ENCODE results near the gene DTYMK.

The DTYMK gene

DNA sequence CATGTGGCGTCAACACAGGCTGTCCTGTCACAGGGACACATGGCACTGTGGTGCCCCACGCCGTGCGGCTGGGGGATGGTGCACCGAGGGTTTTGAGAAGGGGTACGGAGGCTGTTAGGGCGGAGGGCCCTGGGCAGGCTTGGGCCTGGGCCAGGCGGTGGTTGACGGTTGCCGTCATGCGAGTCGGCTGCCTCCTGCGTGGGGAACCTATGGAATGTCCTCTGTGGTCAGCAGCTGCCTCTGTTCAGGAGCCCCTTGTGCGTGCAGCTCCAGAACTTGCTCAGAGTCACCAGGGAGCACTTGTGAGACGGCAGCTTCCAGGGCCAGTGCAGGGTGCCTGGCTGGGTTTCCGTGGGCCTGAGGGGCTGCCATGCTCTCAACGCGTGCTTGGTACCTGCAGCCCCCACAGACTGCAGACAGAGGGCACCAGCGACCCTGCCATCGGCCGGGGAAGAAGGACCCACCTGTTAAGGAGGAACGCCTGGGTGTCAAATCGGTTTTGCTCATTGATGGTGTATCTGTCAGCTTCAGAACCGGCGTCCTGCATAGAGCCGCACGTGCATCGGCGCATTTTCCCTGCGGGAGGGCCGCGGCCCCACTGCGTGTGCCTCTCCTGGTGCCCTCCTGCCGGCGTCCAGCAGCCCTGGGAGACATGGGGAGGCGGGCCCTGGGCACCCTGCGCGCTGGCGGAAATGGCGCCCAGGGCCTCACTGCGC is 37.8 kb upstream of the DTYMK start:
- Mint-ChIP-seq H3K4me1 (no peaks in the 10 kb centered on the region), H3K27ac (no peak overlapping the region), H3K9me3 (peaks cover 9% of the 10 kb centered on the region), H3K27me3 (no peaks in the 10 kb centered on the region), H3K36me3 (peaks cover 43% of the 10 kb centered on the region), H3K4me3 (no peak overlapping the region)
- CTCF ChIA-PET: interaction anchor here (0.8 kb wide), 1 partner anchor 9 kb away, joined by 3 read pairs; no protein-coding TSS in a partner anchor
- DNase-seq: no peak

DNA sequence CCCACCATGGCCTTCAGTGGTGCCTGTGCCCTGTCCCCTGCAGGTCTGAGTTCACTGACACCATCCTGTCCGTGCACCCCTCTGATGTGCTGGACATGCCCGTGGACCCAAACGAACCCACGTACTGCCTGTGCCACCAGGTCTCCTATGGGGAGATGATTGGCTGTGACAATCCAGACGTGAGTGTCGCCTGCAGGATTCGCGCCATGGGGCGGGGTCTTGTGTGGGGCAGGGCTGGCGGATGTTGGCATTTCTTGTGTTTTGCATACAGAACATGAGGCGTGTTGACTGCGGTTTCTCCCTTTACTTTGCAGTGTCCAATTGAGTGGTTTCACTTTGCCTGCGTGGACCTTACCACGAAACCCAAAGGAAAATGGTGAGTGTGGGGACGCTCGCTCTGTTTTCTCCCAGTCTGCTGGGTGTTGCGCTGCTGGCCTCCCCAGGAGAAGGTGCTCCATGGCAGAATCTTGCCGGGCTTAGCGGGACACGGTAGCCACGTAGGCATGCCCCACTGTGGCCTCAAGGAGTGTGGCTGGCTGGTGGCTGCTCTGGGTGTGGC is 36.4 kb upstream of the DTYMK start:
- CTCF ChIA-PET: no interaction called here
- Mint-ChIP-seq H3K4me3 (no peak overlapping the region), H3K9me3 (peaks cover 9% of the 10 kb centered on the region), H3K36me3 (peaks cover 45% of the 10 kb centered on the region), H3K27ac (no peak overlapping the region), H3K4me1 (no peaks in the 10 kb centered on the region), H3K27me3 (no peaks in the 10 kb centered on the region)
- no peak for DNase-seq

DNA sequence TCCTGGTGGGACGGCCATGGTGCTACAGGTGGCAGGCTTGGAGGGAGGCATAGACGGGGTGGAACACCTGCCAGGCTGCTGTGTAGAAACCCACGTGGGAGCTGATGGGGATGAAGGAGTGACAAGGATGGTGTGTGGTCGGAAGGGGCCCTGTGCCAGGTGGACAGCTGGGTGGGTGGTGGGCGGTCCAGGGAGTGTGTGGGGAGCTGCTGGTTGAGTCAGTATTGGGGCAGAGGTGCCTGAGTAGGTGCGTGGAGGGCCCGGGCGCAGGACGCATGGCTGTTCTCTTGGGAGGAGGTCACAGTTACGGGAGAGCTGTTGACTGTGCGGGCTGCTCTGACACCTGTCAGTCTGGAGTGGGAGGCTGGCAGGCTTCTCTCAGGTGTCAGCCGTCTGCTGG is 35.2 kb upstream of the DTYMK start:
- no peaks in the 10 kb centered on the region for H3K27me3 Mint-ChIP-seq
- no peak for DNase-seq
- CTCF ChIA-PET: no interaction called here
- H3K36me3 Mint-ChIP-seq: peaks cover 49% of the 10 kb centered on the region
- H3K4me1 Mint-ChIP-seq: no peaks in the 10 kb centered on the region
- peaks cover 9% of the 10 kb centered on the region for H3K9me3 Mint-ChIP-seq
- H3K4me3 Mint-ChIP-seq: no peak overlapping the region
- H3K27ac Mint-ChIP-seq: no peak overlapping the region

DNA sequence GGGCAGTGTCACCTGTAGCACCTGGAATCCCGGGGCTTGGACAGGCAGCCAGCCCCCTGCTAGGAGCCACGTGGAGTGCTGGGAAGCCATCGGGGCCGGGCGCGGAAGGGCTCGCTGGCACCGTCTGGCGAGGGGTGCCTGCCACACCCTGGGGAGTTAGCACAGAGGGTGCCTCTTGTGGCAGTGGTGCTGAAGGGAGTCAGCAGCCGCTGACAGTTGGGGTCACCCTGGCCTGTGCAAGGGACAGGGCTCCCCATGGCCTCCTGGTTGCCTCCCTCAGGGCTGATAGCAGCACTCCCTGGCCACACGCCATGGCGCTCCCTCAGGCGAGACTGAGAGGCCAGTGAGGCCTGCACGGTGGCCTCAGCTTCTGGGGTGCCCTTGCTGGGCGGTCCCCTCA is 33.9 kb upstream of the DTYMK start:
- no peak overlapping the region for H3K27ac Mint-ChIP-seq

DNA sequence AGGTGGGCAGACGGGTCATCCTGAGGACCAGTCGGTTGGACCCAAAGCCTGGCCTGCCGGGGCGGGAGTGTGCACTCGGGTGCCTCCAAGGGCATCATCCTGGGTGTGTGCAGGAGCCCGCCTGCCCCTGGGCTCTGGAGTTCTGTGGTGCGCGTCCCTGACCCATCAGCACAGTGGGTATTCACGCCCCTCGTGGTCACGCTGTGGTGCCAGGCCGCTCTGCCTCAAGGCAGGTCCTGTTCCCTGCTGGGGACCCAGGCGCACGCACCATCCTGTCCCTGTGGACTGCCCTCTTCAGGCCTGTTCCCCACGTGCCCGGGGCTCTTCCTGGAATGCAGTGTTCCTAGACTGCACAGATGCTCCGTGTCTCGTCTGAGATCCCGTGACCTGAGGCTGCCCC is 33.5 kb upstream of the DTYMK start:
- H3K9me3 Mint-ChIP-seq: peaks cover 9% of the 10 kb centered on the region
- no peaks in the 10 kb centered on the region for H3K4me1 Mint-ChIP-seq
- DNase-seq: no peak
- no peaks in the 10 kb centered on the region for H3K27me3 Mint-ChIP-seq
- CTCF ChIA-PET: interaction anchor here (0.5 kb wide), 1 partner anchor 15 kb away, joined by 3 read pairs; no protein-coding TSS in a partner anchor
- peaks cover 49% of the 10 kb centered on the region for H3K36me3 Mint-ChIP-seq
- no peak overlapping the region for H3K27ac Mint-ChIP-seq
- H3K4me3 Mint-ChIP-seq: no peak overlapping the region

More for the DNA sequence above, 33.9 kb upstream of the DTYMK start:
- peaks cover 9% of the 10 kb centered on the region for H3K9me3 Mint-ChIP-seq
- no peak for DNase-seq
- no peak overlapping the region for H3K4me3 Mint-ChIP-seq
- CTCF ChIA-PET: interaction anchor here (0.7 kb wide), 1 partner anchor 13 kb away, joined by 3 read pairs; no protein-coding TSS in a partner anchor
- H3K27me3 Mint-ChIP-seq: no peaks in the 10 kb centered on the region
- H3K4me1 Mint-ChIP-seq: no peaks in the 10 kb centered on the region
- peaks cover 50% of the 10 kb centered on the region for H3K36me3 Mint-ChIP-seq

DNA sequence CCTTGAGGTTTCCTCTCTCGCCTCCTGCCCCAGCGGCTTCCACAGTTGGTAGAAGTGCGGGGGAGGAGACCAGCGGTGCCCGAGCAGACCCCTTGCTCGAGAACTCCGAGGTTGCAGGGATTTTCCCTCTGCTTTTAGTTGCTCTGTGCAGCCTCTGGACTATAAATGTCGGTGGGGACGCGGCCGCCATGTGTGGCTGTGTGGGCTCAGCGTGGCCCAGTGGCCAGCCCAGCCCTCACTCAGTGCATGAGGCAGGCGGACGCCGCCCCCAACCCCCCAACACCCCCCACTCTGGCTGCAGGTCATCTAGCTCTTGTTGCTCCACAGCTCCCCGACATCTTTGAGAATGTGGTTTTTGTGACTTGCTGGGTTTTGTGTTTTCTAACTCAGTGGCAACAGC is 32.5 kb upstream of the DTYMK start:
- peaks cover 9% of the 10 kb centered on the region for H3K9me3 Mint-ChIP-seq
- peaks cover 51% of the 10 kb centered on the region for H3K36me3 Mint-ChIP-seq
- H3K4me3 Mint-ChIP-seq: no peak overlapping the region
- H3K4me1 Mint-ChIP-seq: no peaks in the 10 kb centered on the region
- CTCF ChIA-PET: interaction anchor here (1.2 to 1.4 kb wide), 2 partner anchors 17 to 158 kb away, joined by 3 to 6 read pairs; partner anchors contain the start of gene ING5
- H3K27me3 Mint-ChIP-seq: no peaks in the 10 kb centered on the region
- H3K27ac Mint-ChIP-seq: no peak overlapping the region
- DNase-seq: no peak

DNA sequence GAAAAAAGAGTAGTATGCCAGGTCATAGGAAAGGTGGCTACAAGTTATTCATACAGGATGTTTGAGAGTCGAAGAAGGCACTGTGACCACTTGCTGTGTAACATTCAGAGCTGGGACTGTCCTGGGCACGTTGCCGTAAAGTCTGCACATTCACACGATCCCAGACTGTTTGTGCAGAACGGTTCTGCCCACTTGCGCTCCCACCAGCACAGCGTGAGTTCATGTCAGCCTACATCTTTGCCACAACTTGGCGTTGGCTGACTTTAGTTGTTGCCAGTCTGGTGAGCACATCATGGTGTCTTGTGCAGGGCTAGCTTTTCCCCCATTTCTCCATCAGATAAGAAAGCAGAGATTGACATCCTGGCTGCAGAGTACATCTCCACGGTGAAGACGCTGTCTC is 22.3 kb upstream of the DTYMK start:
- CTCF ChIA-PET: no interaction called here
- peaks cover 3% of the 10 kb centered on the region for H3K9me3 Mint-ChIP-seq
- DNase-seq: no peak
- no peak overlapping the region for H3K27ac Mint-ChIP-seq
- H3K27me3 Mint-ChIP-seq: no peaks in the 10 kb centered on the region
- peaks cover 4% of the 10 kb centered on the region for H3K4me1 Mint-ChIP-seq
- no peak overlapping the region for H3K4me3 Mint-ChIP-seq
- peaks cover 63% of the 10 kb centered on the region for H3K36me3 Mint-ChIP-seq

DNA sequence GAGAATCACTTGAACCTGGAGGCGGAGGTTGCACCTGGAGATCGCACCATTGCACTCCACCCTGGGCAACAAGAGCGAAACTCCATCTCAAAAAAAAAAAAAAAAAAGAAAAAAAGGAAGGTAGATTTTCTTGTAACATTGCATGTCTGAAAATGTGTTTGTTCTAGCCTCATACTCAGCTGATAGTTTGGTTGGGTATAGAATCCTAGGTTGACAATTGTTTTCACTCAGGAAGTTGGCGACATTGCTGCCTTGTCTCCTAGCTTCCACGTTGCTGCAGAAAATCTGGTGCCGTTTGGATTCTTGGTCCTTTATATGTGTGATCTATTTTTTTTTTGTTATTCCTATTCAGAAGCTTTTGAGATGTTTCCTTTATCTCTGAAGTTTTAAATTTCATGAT is 19.9 kb upstream of the DTYMK start:
- H3K27me3 Mint-ChIP-seq: no peaks in the 10 kb centered on the region
- H3K27ac Mint-ChIP-seq: no peak overlapping the region
- DNase-seq: no peak
- CTCF ChIA-PET: no interaction called here
- no peak overlapping the region for H3K4me3 Mint-ChIP-seq
- H3K36me3 Mint-ChIP-seq: peaks cover 53% of the 10 kb centered on the region
- peaks cover 3% of the 10 kb centered on the region for H3K9me3 Mint-ChIP-seq
- peaks cover 15% of the 10 kb centered on the region for H3K4me1 Mint-ChIP-seq

DNA sequence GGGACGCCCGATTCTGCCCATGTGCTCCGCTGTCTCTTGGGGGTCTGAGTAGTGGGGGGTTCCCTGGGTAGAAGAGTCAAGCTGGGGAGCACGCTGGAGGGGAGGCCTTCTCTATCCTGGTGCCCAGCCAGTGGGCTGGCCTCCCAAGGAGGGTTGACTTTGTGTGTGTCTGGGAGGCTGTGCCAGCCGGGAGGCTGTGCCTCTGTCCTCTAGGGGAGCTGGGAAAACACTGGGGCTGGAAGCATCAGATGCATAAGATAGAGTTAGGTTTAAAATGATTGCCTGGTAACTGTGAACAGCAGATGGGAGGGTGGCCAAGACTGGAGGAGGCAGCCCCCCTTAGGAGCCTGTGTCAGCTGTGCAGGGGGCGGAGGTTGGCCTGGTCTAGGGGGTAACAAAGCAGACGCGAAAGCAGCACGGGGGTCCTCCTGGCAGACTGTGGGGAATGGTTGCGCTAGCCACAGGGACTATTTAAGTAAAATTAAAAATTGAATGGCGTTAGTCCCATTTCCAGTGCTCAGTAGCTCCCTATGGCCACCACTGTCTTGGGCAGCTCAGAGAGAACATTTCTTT is 16.5 kb upstream of the DTYMK start:
- Mint-ChIP-seq H3K27ac (peak overlapping the region; percentile 85), H3K27me3 (no peaks in the 10 kb centered on the region), H3K9me3 (peaks cover 3% of the 10 kb centered on the region), H3K4me1 (peaks cover 31% of the 10 kb centered on the region), H3K4me3 (peak overlapping the region; percentile 81), H3K36me3 (peaks cover 32% of the 10 kb centered on the region)
- CTCF ChIA-PET: interaction anchor here (1.0 to 4.3 kb wide), 3 partner anchors 30 to 176 kb away, joined by 3 to 22 read pairs (median 15); partner anchors contain the start of genes D2HGDH and RTP5
- no peak for DNase-seq

DNA sequence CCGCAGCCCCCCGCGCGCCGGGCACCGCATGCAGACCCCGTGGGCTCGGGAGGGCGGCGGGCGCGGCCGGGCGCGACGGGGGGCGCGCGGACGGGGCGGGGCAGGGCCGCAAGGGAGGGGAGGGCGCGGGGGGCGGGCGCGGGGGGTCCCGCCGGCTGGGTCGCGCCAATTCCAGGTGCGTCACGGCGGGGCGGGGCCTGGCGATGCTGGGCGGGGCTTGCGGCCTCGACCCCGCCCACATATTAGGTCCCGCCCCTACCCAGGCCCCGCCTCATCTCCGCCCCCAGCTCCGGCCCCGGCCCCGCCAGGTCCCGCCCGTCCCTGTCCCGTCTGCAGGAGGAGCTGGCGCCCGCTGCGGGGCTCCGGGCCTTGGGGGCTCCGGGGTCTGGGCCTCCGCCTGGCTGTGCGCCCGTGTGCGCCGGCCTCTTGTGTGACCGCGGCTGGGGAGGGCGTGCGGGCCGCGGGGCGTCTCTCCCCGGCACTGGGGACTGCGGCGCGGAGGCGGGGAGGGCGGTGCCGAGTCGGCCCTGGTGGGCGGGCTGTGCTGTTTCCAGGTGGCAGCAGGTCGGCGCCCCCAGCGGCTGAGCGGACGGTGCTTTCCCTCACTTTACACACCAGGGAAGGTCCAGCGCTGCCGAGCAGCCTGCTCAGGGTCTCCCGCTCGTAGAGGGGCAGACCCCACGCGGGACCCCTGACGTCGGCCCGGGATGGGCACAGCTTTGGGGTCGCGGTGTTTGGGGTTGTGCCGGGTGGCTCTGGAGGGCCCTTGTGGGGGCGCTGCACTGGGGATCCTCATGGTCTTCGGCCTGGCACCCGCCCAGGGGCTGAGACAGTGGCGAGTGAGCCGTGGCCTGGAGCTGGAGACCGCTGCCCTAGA is 15.8 kb upstream of the DTYMK start:
- peak; percentile 91 for DNase-seq
- CTCF ChIA-PET: interaction anchor here (0.5 to 4.3 kb wide), 9 partner anchors 11 to 177 kb away, joined by 3 to 22 read pairs (median 3); partner anchors contain the start of genes D2HGDH and RTP5
- H3K9me3 Mint-ChIP-seq: peaks cover 3% of the 10 kb centered on the region
- peak overlapping the region; percentile 85 for H3K27ac Mint-ChIP-seq
- H3K4me3 Mint-ChIP-seq: peak overlapping the region; percentile 81
- peaks cover 31% of the 10 kb centered on the region for H3K4me1 Mint-ChIP-seq
- H3K27me3 Mint-ChIP-seq: no peaks in the 10 kb centered on the region
- H3K36me3 Mint-ChIP-seq: peaks cover 27% of the 10 kb centered on the region

DNA sequence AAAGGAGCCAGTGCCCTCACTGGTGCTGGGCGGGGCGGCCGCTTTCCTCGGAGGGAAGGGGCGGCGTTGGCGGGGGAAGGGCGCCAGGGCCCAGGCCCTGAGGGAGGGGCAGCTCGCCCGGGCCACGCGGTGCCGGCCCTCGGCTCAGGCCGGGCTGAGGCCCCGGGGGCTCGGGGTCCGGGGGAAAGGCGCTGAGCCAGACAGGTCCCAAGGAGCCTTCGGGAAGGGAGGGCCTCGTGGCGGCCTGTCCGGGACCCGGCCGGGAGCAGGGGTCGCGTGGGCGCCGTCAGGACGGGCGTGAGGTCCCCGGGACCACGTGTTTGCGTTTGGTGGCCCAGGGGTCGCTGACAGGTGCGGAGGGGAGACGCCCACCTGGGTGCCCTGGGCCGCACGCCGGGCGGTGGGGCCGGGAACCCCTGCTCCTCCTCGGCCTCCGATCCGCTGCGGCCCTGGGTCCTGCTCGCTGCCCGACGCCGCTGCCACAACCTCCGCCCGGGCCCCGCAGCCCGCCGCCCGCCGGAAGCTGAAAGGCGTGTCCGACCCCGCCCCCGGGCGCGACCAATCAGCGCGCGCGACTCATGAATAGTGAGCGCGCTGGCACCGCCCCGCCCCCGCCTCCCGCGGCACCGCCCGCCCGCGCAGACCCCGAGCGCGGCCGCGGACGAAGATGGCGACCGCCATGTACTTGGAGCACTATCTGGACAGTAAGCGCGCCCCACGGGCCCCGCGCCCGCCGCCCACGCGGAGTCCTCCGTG is 15.0 kb upstream of the DTYMK start, which contains the start of gene ING5:
Gene ING5, plus strand, starts transcription at position 641 of the 756 bp plus-strand sequence. Its CDS starts 27 bp downstream, at position 668.
- peaks cover 3% of the 10 kb centered on the region for H3K9me3 Mint-ChIP-seq
- peak; percentile 96 for DNase-seq
- CTCF ChIA-PET: interaction anchor here (0.7 to 4.3 kb wide), 8 partner anchors 12 to 177 kb away, joined by 3 to 22 read pairs (median 4); partner anchors contain the start of gene D2HGDH
- H3K36me3 Mint-ChIP-seq: peaks cover 18% of the 10 kb centered on the region
- H3K4me3 Mint-ChIP-seq: peak within 1 kb of the TSS; percentile 86
- H3K27ac Mint-ChIP-seq: peak within 1 kb of the TSS; percentile 96
- no peaks in the 10 kb centered on the region for H3K27me3 Mint-ChIP-seq
- H3K4me1 Mint-ChIP-seq: peaks cover 31% of the 10 kb centered on the region

DNA sequence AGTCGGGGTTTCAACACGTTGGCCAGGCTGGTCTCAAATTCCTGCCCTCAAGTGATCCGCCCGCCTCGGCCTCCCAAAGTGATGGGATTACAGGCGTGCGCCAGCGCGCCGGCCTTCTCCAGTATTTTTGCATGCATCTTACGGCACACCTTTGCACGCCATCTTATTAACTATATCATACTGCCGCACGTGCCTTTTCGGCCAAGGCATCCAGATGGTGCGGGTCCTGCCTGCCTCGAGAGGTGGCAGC is 14.5 kb upstream of the DTYMK start:
- CTCF ChIA-PET: interaction anchor here (1.0 to 4.3 kb wide), 3 partner anchors 32 to 178 kb away, joined by 4 to 22 read pairs (median 15); partner anchors contain the start of gene D2HGDH
- no peak for DNase-seq
- H3K9me3 Mint-ChIP-seq: peaks cover 2% of the 10 kb centered on the region
- H3K4me3 Mint-ChIP-seq: peak overlapping the region; percentile 86
- peak overlapping the region; percentile 96 for H3K27ac Mint-ChIP-seq
- H3K36me3 Mint-ChIP-seq: peaks cover 15% of the 10 kb centered on the region
- H3K27me3 Mint-ChIP-seq: no peaks in the 10 kb centered on the region
- H3K4me1 Mint-ChIP-seq: peaks cover 31% of the 10 kb centered on the region

DNA sequence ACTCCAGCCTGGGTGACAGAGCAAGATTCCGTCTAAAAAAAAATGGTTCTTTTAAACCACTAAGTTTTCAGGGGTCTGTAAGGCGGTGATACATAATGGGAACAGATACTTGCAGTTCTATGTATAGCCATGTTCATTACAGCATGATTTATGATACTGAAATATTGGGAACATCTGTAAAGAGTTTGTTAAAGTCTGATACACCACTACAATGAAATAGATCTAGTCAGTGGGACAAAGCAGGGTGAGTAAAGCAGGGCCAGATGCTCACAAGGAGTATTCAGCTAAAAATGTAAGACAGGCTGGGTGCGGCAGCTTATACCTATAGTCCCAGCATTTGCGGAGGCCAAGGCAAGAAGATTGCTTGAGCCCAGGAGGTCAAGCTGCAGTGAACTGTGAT is 9.0 kb upstream of the DTYMK start:
- H3K9me3 Mint-ChIP-seq: no peaks in the 10 kb centered on the region
- peaks cover 14% of the 10 kb centered on the region for H3K36me3 Mint-ChIP-seq

More for the DNA sequence above, 9.0 kb upstream of the DTYMK start:
- peaks cover 15% of the 10 kb centered on the region for H3K4me1 Mint-ChIP-seq
- H3K4me3 Mint-ChIP-seq: no peak overlapping the region
- no peaks in the 10 kb centered on the region for H3K27me3 Mint-ChIP-seq
- CTCF ChIA-PET: no interaction called here
- H3K27ac Mint-ChIP-seq: no peak overlapping the region
- no peak for DNase-seq

Data from activated naive CD4-positive, alpha-beta T cell treated with anti-CD3 and anti-CD28 coated beads, Interleukin-2, amount 10 ng/mL, durations not matched to agents 7 days and 5 days (primary cell).